ENCODE data around the gene LY6G5C.
"Not testable (repeated sequence)": the region's sequence is repeated elsewhere in the genome, so short reads cannot be mapped to it uniquely, and the experiment has no call there.

Gene LY6G5C

GRCh38 chr6:31715022-31715958 lies 34.4 kb upstream of the LY6G5C start, which contains the start of gene LY6G6D:
Gene LY6G6D, plus strand, starts transcription at chr6:31715348. Its CDS starts 8 bp downstream, at chr6:31715356.
- DNase-seq (ENCODE audit: low read depth) = no peak

DNA sequence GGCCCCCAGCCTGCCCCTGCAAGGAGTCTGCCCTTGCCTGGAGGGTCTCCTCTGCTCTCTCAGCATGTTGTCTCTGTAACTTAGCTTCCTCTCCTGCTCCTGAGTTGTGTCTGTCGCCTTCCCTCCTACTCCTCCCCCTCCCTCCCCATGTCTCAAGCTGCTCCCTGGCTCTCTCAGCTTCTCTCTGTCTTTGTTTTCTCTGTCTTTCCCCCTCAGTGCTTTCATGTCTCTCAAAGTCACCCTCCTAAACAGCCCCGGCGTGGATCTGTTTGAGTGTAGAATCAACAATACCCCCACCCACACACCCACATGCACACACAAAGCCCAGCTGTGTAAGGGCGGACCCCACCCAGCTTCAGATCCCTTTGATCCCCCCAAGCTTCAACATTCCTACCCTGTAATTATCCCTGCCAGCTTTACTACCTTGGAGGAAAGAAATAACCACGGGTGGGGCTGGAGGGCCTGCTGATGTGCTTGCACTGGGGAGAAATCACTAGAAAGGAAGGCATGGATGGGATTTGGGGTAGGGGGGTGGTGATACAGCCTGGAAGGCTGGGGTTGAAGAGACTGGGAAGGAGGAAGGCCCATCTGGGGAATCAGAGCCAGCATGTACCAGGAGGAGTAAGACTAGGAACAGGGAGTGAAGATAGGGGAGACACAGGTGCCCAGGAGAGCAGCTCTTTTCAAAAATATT lies 33.3 kb upstream of the LY6G5C start:
- DNase-seq (ENCODE audit: low read depth) = no peak

- DNase-seq (ENCODE audit: low read depth) = no peak
Measured at GRCh38 chr6:31713465-31713864, 32.6 kb upstream of the LY6G5C start.

DNA sequence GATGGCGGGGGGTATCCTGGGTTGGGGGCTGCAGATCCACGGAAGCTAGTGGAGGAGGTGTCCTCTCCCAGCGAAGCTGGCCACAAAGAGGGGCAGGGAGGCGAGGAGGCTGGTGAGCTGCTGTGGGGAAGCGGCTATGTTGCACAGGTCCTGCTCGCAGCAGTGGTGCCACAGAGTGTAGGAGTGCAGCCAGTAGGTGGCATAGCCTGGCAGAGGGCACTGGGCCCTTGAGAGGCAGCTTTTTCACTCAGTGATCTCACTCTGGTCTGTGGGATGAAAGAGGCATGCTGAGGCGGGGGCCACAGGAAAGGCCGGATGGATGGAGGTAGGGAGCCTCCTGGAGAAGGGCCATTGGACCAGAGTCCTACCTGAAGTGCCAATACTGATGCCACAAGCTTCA lies 31.4 kb upstream of the LY6G5C start:
- no peak for DNase-seq (ENCODE audit: low read depth)

DNA sequence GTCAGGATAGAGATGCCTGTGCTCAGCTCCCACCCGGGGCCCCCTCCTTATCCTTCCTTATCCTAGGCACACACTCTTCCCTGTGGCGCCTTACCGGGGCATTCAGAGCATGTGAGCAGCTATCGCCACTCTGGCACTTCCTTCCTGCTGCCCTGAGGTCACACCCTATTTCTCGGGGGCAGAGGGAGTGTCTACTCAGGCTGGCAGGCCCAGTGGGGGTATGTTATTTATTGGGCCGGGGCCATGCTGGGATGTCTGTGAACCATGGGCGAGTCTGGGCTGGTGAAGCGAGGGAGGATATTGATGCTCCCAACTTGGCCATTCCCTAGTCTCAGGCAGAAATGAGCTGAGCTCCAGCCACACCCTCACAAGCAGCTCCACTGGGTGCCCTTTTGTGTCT lies 30.4 kb upstream of the LY6G5C start:
- no peak for DNase-seq (ENCODE audit: low read depth)

DNA sequence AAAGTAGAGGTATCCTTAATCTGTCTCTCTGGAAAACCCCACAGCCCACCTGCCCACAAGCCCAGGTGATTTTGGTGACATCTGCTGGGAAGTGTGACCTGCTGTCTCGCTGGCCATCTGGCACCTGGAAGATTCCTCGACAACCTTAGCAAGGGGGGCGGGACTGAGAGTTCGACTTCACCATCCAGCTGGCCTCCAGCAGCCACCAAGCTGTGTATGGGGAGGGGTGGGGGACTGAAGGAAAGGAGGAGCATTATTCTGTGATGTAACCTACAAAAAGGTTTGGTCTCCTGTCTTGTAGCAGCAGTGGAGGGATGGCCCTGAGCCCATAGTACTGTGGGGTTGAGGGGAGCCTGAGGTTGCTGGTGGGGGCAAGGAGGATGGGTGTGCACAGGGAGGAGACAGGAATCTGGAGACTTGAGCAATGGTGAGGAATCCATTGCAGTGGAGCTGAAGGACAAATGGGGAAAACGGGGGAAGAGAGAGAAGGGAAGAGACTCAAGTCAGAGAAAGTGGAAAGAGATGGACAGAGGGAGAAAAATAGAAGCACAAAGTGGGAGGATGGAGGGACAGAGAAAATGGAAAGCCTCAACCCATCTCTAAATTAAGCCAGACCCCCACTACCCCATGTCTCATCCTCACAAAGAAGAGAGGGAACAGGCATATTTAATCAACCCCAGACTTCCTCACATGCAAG lies 29.8 kb upstream of the LY6G5C start:
- DNase-seq (ENCODE audit: low read depth) = no peak

DNA sequence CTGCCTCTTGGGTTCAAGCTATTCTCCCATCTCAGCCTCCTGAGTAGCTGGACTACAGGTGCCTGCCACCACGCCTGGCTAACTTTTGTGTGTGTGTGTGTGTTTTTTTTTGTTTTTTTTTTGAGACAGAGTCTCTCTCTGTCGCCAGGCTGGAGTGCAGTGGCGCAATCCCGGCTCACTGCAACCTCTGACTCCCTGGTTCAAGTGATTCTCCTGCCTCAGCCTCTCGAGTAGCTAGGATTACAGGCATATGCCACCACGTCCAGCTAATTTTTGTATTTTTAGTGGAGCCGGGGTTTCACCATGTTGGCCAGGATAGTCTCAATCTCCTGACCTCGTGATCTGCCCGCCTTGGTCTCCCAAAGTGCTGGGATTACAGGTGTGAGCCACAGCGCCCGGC lies 28.3 kb upstream of the LY6G5C start:
- not testable (repeated sequence) for DNase-seq (ENCODE audit: low read depth)

- no peak for DNase-seq (ENCODE audit: low read depth)
Measured at GRCh38 chr6:31708224-31708623, 27.4 kb upstream of the LY6G5C start.

- DNase-seq (ENCODE audit: low read depth) = no peak
Measured at GRCh38 chr6:31707701-31708100, 26.8 kb upstream of the LY6G5C start.

DNA sequence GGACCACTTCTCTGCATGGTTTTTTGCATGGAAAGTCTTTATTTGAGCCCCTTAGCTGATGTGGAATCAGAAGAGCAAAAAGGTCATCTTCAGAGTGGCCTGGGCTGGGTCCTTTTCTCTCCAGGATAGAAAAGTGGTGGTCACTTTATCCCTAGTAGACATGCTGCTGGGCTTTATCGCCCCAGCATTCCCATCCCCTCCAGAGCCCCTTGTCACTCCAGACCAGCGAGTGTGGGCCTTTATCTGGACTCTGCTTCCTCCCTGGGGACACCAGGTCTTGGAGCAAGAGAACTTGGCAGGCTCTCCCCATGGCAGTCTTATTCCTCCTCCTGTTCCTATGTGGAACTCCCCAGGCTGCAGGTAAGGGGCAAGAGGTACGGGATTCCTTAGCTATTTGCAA lies 25.7 kb upstream of the LY6G5C start, which contains the start of gene LY6G6F:
Gene LY6G6F, plus strand, starts transcription at position 268 of the 400 bp plus-strand sequence. Its CDS starts 41 bp downstream, at position 309.
- DNase-seq (ENCODE audit: low read depth) = no peak

DNA sequence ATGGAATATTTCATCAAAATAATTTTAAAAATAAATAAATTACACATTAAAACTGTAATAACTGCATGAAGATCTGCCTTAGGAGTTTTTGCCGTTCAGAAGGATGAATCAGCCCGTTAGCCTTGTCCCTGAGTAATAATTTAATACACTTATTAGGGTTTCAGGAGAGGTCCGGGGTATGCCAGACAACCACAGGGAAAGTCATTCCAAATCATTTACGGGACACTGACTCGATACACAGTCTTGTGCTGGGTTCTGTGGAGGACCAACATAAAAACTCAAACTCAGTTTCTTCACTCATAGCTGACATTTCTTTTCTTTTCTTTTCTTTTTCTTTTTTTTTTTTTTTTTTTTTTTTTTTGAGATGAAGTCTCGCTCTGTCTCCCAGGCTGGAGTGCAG lies 25.1 kb upstream of the LY6G5C start:
- DNase-seq (ENCODE audit: low read depth) = no peak

- peak; percentile 97 for DNase-seq (ENCODE audit: low read depth)
Measured at GRCh38 chr6:31702819-31703716, 22.2 kb upstream of the LY6G5C start, which contains the start of gene ABHD16A. Gene ABHD16A, minus strand, starts transcription at chr6:31703324. Its CDS starts 43 bp downstream, at chr6:31703281.

DNA sequence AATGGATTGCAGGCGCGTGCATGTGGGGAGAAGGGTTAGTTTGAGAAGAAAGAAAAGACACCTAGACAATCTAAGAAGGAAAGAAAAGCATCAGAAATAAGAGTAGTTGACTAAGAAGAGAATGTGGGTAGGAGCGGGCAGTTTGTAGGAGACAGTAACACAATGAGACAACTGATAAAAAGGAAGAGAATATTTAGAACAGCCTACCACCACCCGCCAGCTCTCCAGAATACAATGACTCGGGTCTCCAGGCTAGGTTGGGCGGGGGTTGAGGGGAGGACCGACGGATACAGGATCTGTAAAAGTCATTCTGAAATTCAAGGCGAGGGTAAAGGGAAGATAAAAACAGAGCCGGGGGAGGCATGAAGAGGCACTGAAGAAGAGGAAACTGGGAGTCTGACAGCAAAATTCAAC lies 21.5 kb upstream of the LY6G5C start:
- DNase-seq (ENCODE audit: low read depth) = no peak

DNA sequence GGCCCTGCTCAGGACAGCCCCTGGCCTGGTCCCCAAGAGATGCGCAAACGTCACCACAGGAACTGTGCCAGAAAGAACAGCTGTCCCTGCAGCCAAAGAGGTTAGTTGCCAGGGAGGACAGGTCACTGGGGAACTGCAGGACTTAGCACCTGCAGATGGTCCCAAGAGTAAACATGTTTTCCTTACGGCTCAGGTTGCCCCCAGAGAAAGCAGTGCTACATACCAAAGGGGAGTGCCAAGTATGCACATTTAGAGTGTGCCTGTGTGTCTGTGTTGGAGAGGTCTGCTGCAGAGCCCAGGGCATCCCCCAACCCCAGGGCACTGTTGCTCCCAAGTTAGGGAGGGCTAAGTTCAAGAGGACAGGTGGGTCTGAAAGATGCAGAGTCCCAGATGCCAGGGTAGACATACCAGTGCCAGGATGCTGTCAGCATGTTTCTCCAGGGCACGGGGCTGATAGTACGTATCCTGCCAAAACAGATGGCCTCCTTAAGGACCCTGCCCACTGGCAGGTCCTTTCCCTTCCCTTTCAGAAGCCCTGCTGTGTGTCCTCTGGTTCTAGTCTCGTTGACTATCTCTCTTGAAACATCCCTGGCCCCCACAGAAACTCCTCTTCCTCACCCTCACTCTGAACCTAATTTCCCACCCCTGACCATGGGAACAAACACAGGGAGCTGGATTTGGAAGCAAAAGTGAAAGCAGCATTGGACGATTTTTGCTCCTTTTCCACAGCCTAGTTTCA lies 21.0 kb upstream of the LY6G5C start:
- DNase-seq (ENCODE audit: low read depth) = no peak

DNA sequence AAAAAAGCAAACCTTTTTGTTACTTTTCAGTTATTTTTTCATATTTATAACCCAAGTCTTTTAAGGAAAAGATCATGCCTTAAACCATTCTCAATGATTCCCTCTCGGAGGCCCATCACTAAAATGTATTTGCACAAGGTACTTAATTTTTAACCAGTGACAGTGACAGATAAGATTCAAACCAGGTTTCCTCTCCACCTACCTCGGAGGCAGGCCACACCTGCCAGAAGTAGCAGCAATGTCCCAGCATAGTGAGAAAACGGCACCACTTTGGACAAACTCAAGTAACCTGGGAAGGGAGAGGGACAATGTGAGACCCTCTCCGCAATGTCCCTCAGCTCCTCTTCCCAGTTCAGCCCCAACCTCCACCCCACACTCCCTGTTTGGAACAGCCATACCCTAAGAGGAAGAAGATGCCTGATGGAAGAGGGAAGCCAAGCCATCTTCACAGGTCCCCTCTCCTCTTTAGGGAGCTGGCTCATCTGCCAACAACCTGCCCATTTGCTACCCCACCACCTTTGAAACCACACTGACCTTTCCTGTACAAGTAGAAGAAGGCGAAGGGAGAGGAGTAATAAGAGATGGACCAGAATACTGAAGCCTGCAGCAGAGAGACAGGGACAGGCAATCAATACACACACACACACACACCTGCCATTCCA lies 20.0 kb upstream of the LY6G5C start:
- DNase-seq (ENCODE audit: low read depth) = no peak

- no peak for DNase-seq (ENCODE audit: low read depth)
Measured at GRCh38 chr6:31697555-31697954, 16.7 kb upstream of the LY6G5C start.

- no peak for DNase-seq (ENCODE audit: low read depth)
Measured at GRCh38 chr6:31693535-31693934, 12.7 kb upstream of the LY6G5C start.

- no peak for DNase-seq (ENCODE audit: low read depth)
Measured at GRCh38 chr6:31692886-31693285, 12.0 kb upstream of the LY6G5C start.

DNA sequence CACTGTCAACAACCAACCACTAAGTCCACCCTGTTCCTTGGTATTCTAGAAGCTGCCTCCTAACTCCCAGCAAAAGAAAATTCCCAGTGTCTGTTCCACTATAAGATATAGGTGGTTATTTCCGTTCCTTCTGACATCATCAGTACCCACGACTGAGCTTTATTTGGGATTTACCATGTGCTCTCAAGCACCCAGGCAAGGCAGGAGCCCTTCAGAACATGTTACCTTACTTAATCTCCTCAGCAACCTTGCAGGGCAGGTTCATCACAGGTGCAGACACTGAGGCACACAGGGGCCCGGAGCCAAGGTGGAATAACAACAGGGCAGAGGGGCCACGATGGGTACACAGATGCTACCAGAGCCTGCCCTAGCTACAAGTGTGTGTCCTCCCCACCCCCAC lies 11.5 kb upstream of the LY6G5C start:
- DNase-seq (ENCODE audit: low read depth) = no peak

- DNase-seq (ENCODE audit: low read depth) = no peak
Measured at GRCh38 chr6:31691564-31692108, 10.8 kb upstream of the LY6G5C start.

All from stromal cell of bone marrow (primary cell).